Caco-2 (cell line): ENCODE results near the gene CCDC137. TPM values are rescaled to one million over a fixed set of nuclear protein-coding genes. Genes with fewer than 3 reads are reported as not detected.

Source experiments
- BruUV-seq: library from RNA; stranded (reverse); fragments of 400-500 nt; replicated peaks from 2 replicates; lab custom pipeline; 2021; lab: Mats Ljungman, UMichigan
- CTCF ChIA-PET: fragments of 300-600 bp; sonication (Branson Sonifier 250); formaldehyde crosslinking; loops from one replicate; lab custom pipeline; 2022; ENCODE audit warnings: antibody characterized with exemption; lab: Charles Lee
- POLR2A ChIA-PET: fragments of 300-600 bp; sonication (Branson Sonifier 250); formaldehyde crosslinking; loops from one replicate; lab custom pipeline; 2022; ENCODE audit warnings: antibody characterized with exemption; lab: Charles Lee
- DNase-seq, 2 experiments: peaks; one replicate each; pipeline versions ENCODE4 v3.0.0 to v3.0.0-alpha.2; 2020 to 2022
- H3K27me3 ChIP-seq: replicated peaks from 2 replicates; pipeline ENCODE4 v1.6.0; 2011; ENCODE audit warnings: low read length; ENCODE audit not compliant: control insufficient read depth, insufficient read depth
- H3K36me3 ChIP-seq: 2 replicates; pipeline ENCODE4 v1.5.1; 2011; ENCODE audit warnings: low read length; ENCODE audit not compliant: control insufficient read depth, insufficient read depth
- H3K4me1 ChIP-seq: fragments of 250-450 bp; sonication (Bioruptor Pico); 2 replicates; pipeline ENCODE4 v1.5.1; 2020; ENCODE audit warnings: mild to moderate bottlenecking
- H3K4me3 ChIP-seq: 2 replicates; pipeline ENCODE4 v1.5.1; 2011; ENCODE audit warnings: low read depth, mild to moderate bottlenecking, control low read depth, low read length
- H3K9me3 ChIP-seq: fragments of 250-450 bp; sonication (Bioruptor Pico); 2 replicates; pipeline ENCODE4 v1.5.1; 2020; ENCODE audit warnings: mild to moderate bottlenecking, moderate library complexity
- H3K27ac Mint-ChIP-seq: one replicate; pipeline ENCODE4 v1.8.0; 2022; ENCODE audit warnings: mixed read lengths; ENCODE audit not compliant: unreplicated experiment
- H3K27me3 Mint-ChIP-seq: one replicate; pipeline ENCODE4 v1.8.0; 2022; ENCODE audit warnings: mixed read lengths; ENCODE audit not compliant: insufficient read depth, unreplicated experiment
- H3K36me3 Mint-ChIP-seq: one replicate; pipeline ENCODE4 v1.8.0; 2022; ENCODE audit warnings: mild to moderate bottlenecking, mixed read lengths; ENCODE audit not compliant: insufficient read depth, unreplicated experiment
- H3K4me1 Mint-ChIP-seq: one replicate; pipeline ENCODE4 v1.8.0; 2022; ENCODE audit warnings: low read depth, mixed read lengths; ENCODE audit not compliant: unreplicated experiment
- H3K4me3 Mint-ChIP-seq: one replicate; pipeline ENCODE4 v1.8.0; 2022; ENCODE audit warnings: mild to moderate bottlenecking, moderate library complexity, mixed read lengths; ENCODE audit not compliant: unreplicated experiment
- H3K9me3 Mint-ChIP-seq: one replicate; pipeline ENCODE4 v1.8.0; 2022; ENCODE audit warnings: mixed read lengths; ENCODE audit not compliant: unreplicated experiment
- intact Hi-C: fragments of 100-400 bp; cut with micrococcal nuclease; formaldehyde crosslinking; loops from one replicate; pipeline ENCODE4 v1.10.0; 2022; ENCODE audit not compliant: unreplicated experiment
- total RNA-seq: library from RNA; stranded (reverse); gene quantifications from 2 replicates; pipeline ENCODE4 v1.2.3, GENCODE V29; 2022
- TF ChIP-seq, protein P1 (sequence below), 2 experiments: fragments of 200-600 bp in 1 of 2; IDR thresholded peaks; 1 replicate in 1 of 2; 2 replicates in 1 of 2; pipeline versions ENCODE4 v1.5.1 to v1.8.0; 2011 to 2022; ENCODE audit warnings: antibody characterized with exemption in 1 of 2, control low read depth in 1 of 2, inconsistent platforms in 1 of 2, low read depth in 1 of 2, low read length in 1 of 2, mild to moderate bottlenecking in 1 of 2, moderate library complexity in 1 of 2; ENCODE audit not compliant: insufficient read depth in 1 of 2, severe bottlenecking in 1 of 2, unreplicated experiment in 1 of 2

Gene CCDC137
- total RNA-seq, 1 experiment from 2014 or later, result 50.5 TPM

DNA sequence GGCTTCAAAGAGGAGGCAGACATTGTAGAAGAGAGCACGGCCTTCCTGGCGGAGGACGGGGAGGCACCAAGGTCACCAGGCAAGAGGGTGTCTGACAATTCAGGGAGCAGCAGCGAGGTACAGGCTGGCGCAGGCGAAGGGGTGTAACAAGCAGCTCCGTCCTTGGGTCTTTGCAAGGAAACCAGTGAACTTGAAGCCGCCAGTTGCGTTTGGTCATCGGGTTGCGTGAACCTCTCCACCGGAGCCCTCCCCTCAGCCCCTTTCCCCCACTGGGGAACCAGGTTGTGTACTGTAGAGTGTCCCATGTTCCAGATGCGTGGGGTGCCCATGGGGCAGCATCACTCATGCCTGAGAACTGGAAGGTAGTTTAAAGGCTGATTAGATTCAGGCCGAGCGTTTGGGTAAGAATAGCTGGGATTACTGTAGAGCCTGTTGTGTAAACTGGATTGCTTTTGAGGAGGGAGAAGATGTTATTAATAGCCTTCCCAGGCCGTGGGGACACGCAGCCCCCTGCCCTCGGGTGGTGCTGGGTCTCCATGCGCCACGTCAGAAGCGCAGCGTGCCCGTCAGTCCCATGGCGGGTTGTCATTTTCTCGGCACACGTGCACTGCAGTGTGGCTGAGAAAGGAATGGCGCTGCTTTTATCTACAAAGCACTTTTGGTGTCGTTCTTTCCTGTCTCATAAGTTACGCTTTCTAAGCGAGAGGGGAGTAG, 39.1 kb downstream of the CCDC137 start:
- H3K4me1 Mint-ChIP-seq, result peaks cover 25% of the 10 kb centered on the region
- no peaks in the 10 kb centered on the region for H3K27me3 Mint-ChIP-seq
- no peak overlapping the region for H3K4me3 Mint-ChIP-seq
- no peaks in the 10 kb centered on the region for H3K9me3 Mint-ChIP-seq
- Histone ChIP-seq H3K36me3 (peaks cover 8% of the 10 kb centered on the region), H3K27me3 (no peaks in the 10 kb centered on the region), H3K4me1 (peaks cover 32% of the 10 kb centered on the region), H3K9me3 (no peaks in the 10 kb centered on the region), H3K4me3 (no peak overlapping the region)
- TF ChIP-seq, protein P1, sequence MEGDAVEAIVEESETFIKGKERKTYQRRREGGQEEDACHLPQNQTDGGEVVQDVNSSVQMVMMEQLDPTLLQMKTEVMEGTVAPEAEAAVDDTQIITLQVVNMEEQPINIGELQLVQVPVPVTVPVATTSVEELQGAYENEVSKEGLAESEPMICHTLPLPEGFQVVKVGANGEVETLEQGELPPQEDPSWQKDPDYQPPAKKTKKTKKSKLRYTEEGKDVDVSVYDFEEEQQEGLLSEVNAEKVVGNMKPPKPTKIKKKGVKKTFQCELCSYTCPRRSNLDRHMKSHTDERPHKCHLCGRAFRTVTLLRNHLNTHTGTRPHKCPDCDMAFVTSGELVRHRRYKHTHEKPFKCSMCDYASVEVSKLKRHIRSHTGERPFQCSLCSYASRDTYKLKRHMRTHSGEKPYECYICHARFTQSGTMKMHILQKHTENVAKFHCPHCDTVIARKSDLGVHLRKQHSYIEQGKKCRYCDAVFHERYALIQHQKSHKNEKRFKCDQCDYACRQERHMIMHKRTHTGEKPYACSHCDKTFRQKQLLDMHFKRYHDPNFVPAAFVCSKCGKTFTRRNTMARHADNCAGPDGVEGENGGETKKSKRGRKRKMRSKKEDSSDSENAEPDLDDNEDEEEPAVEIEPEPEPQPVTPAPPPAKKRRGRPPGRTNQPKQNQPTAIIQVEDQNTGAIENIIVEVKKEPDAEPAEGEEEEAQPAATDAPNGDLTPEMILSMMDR (IDR thresholded peaks at IDR 0.05; ENCODE audit: insufficient read depth in 1 of 2, low read depth in 1 of 2, low read length in 1 of 2, severe bottlenecking in 1 of 2, unreplicated experiment in 1 of 2), result no peak
- POLR2A ChIA-PET, result no interaction called here
- intact Hi-C loops, result no loop called here
- CTCF ChIA-PET, result no interaction called here
- peaks cover 94% of the 10 kb centered on the region for H3K36me3 Mint-ChIP-seq
- no TSS peak for BruUV-seq
- no peak for DNase-seq
- no peak overlapping the region for H3K27ac Mint-ChIP-seq

DNA sequence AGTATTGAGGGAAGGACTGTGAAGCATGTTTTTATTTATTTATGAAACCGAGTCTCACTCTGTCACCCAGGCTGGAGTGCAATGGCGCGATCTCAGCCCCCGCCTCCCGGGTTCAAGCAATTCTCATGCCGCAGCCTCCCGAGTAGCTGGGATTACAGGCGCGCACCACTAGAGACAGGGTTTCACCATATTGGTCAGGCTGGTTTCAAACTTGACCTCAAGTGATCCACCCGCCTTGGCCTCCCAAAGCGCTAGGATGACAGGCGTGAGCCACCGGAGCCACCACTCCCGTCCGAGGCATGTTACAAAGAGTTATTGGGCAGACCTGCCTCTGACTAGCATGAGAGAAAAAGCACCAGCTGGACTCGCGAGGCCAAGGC, 39.7 kb downstream of the CCDC137 start:
- no peaks in the 10 kb centered on the region for H3K27me3 Mint-ChIP-seq
- no peak for DNase-seq
- Histone ChIP-seq H3K36me3 (peaks cover 7% of the 10 kb centered on the region), H3K9me3 (no peaks in the 10 kb centered on the region), H3K4me3 (no peak overlapping the region), H3K4me1 (peaks cover 37% of the 10 kb centered on the region), H3K27me3 (no peaks in the 10 kb centered on the region)
- no peak overlapping the region for H3K27ac Mint-ChIP-seq
- intact Hi-C loops, result no loop called here
- H3K4me3 Mint-ChIP-seq, result no peak overlapping the region
- no peaks in the 10 kb centered on the region for H3K9me3 Mint-ChIP-seq
- no TSS peak for BruUV-seq
- CTCF ChIA-PET, result no interaction called here
- peaks cover 94% of the 10 kb centered on the region for H3K36me3 Mint-ChIP-seq
- TF ChIP-seq, protein P1 (IDR thresholded peaks at IDR 0.05; ENCODE audit: insufficient read depth in 1 of 2, low read depth in 1 of 2, low read length in 1 of 2, severe bottlenecking in 1 of 2, unreplicated experiment in 1 of 2), result no peak
- H3K4me1 Mint-ChIP-seq, result peaks cover 24% of the 10 kb centered on the region
- POLR2A ChIA-PET, result no interaction called here

DNA sequence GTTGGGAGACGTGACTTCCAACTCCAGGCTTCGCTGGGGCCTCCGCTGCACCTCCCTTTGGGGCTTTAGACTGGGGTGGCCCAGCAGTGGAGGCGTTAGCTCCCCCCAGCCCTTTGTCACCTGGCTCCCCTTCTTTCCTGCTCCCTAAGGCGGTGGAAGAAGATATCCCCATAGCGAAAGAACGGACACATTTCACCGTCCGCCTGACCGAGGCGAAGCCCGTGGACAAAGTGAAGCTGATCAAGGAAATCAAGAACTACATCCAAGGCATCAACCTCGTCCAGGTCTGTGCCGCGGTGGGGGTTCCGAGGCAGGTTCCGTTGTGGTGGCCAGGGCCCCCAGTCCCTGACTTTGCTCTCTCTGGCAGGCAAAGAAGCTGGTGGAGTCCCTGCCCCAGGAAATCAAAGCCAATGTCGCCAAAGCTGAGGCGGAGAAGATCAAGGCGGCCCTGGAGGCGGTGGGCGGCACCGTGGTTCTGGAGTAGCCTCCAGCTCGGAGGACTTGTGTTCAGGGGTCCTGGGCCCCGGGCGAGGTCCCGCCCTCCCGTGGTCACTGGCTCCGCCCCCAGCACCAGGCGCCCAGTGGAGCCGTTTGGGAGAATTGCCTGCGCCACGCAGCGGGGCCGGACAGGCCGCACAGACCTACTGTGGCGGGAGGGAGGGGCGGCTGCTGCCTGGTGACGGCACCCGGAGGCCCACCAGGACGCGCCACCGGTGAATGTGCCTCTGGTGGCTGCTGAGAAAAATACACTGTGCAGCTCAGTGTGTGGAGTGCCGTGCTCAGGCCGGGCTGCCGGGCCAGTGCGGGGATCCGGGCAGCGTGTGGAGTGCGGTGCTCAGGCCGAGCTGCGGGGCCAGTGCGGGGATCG, 40.5 kb downstream of the CCDC137 start:
- no peaks in the 10 kb centered on the region for H3K9me3 Mint-ChIP-seq
- Histone ChIP-seq H3K36me3 (peaks cover 7% of the 10 kb centered on the region), H3K9me3 (no peaks in the 10 kb centered on the region), H3K4me3 (no peak overlapping the region), H3K4me1 (peaks cover 30% of the 10 kb centered on the region), H3K27me3 (no peaks in the 10 kb centered on the region)
- peaks cover 94% of the 10 kb centered on the region for H3K36me3 Mint-ChIP-seq
- DNase-seq, result no peak
- H3K4me1 Mint-ChIP-seq, result peaks cover 17% of the 10 kb centered on the region
- BruUV-seq, result TSS peak; percentile 19
- TF ChIP-seq, protein P1 (IDR thresholded peaks at IDR 0.05; ENCODE audit: insufficient read depth in 1 of 2, low read depth in 1 of 2, low read length in 1 of 2, severe bottlenecking in 1 of 2, unreplicated experiment in 1 of 2), result peak in 1 of 2 experiments; percentile 23
- ChIA-PET CTCF (no interaction called here), POLR2A (interaction anchor here (1.0 kb wide), 1 partner anchor 24 kb away, joined by 5 read pairs; the partner anchor contains the start of gene ARL16)
- no peak overlapping the region for H3K27ac Mint-ChIP-seq
- no peak overlapping the region for H3K4me3 Mint-ChIP-seq
- intact Hi-C loops, result no loop called here
- no peaks in the 10 kb centered on the region for H3K27me3 Mint-ChIP-seq
